Stimulated activated CD8-positive, alpha-beta memory T cell treated with anti-CD3 and anti-CD28 coated beads, Interleukin-12 subunit alpha, Interleukin-12 subunit beta, amount 100 ng/mL, for 24 hours (primary cell): ENCODE data around the gene TM4SF20.
"Not testable (repeated sequence)": the region's sequence is repeated elsewhere in the genome, so short reads cannot be mapped to it uniquely, and the experiment has no call there.

Experiments
- DNase-seq: peaks from one replicate; pipeline ENCODE4 v3.0.0-alpha.2; 2020; ENCODE audit errors: extremely low read depth

The TM4SF20 gene

DNA sequence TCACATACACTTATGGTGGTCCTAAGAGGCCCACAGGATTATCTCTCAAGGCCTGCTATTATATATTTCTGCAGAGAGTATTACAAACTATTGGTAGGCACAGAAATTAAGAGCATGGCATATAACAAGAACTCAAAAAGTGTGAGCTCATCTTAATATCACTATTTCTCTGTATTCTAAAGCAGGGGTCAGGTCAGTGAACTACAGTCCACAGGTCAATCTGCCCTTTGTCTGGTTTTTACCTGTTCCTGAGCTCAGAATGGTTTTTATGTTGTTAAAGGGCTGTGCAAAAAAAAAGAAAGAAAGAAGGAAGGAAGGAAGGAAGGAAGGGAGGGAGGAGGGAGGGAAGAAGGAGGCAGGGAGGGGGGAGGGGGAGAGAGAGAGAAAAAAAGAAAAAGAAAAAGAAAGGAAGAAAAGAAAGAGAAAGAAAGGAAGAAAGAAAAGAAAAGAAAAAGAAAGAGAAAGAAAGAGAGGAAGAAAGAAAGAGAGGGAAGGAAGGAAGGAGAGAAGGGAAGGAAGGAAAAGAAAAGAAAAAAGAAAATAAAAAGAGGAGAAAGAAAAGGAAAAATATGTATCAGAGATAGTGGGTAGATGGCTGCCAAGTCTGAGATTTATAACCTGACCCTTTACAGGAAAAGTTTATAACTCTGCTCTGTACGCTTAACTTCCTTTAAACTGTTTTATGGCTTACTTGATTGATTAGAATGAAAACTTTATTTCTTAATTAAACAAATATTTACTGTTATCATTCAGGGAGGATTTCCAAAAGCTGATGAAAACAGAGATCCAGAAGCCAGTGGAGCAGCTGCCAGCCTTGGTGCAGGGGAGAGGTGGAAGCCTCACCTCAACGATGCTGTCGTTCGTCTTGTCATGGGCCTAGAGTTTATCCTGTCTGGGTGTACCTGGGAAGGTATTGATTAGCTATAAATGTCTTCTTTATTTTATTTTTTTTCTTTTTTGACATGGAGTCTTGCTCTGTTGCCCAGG is 19.9 kb upstream of the TM4SF20 start:
- no peak for DNase-seq

DNA sequence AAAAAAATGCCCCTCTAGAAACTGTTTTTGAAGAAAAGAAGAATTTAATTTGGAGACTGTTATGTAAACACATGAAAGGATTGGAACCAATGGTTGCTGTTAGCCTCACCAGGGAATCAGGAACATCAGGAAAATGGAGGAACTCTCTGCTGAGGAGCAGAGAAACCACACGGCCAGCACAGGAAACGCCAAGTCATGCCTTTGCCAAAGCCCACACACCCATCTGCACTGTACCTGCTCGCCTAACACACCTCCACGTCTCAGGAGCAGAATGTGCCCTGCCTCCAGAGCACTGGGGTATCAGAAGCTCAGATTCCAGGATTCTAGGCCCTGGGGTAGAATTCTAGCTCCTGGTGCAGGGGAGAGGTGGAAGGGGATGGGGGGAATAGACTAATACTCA is 18.5 kb upstream of the TM4SF20 start:
- no peak for DNase-seq

DNA sequence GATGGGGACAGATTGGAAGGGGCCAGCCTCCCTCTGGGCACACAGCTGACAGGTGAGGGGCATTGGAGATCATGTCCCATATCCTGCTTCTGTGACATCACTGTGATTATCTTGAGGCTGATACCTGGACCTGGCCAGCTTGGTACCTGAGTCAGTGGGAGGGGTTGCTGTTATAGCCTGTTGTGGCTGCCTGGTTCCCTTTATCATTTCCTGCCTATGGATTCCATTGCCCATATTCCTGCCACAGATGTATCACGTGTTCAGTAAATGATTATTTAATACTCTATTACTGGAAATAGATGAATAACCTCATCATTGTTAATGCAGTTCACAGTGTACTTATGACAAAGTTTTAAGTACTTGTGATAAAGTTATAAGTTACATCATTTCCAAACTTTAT is 16.4 kb upstream of the TM4SF20 start:
- DNase-seq: no peak

DNA sequence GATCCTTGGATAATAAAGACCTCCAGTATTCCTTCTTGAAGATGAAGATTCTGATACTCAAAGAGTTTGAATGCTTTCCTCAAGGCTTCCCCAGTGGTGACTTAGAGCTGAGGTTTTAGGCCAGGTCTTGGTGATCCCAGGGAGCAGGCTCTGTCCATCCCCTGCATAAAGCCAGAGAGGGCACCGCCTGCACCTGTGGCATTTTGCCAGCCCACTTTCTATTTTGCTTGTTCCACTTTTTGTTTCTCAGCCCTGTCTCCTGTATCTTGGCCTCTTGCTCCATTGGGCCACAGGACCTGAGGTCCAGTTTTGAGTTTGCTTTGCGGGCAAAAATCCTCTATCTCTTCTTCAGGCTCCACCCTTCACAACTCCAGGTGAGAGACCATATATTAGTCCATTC is 15.3 kb upstream of the TM4SF20 start:
- no peak for DNase-seq

DNA sequence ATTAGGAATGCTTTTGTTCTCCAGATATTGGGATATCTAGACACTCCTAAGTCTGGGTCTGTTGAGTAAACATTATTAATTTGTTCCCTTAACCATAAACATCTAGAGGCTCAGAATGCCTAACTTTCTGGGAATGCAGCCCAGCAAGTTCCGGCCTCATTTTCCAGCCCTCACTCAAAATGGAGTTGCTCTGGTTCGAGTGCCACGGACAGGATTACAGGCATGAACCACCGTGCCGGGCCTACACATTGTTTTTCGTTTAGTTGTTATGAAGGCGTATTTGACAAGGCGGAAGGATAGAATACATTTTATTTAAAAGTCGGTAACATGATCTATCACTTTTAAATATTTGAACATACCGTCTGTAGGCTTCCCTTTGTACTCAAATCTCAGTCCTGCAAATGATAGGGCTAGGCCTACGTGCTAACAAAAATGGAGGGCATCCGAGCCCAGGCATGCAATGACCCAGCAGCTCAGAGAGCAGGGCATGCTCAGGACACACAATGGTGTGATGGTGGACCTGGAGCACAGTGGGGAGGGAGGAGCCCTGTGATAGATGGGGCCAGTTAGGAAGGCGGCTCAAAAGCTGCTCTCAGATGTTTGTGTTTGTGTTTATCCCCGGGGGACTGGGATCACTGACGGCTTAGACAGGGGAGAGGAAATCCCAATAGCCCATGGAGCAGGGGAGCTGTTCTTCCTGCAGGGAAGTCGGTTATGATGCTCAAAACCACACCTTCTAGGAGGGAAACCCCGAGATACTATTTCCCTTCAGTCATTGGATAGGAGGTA is 11.6 kb upstream of the TM4SF20 start:
- no peak for DNase-seq

DNA sequence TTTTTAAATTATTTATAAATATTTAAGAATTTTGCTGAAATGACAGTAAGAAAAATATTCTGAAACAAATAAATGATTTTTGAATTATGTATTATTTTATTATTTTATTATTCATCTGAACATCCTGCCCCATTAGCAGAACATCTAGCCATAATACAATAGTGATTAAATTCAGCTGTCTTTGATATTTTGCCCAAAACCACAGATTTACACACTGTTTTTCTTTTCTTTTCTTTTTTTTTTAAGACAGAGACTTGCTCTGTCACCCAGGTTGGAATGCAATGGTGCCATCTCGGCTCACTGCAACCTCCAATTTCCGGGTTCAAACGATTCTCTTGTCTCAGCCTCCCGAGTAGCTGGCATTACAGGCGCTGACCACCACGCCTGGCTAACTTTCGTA is 10.6 kb upstream of the TM4SF20 start:
- DNase-seq: no peak

DNA sequence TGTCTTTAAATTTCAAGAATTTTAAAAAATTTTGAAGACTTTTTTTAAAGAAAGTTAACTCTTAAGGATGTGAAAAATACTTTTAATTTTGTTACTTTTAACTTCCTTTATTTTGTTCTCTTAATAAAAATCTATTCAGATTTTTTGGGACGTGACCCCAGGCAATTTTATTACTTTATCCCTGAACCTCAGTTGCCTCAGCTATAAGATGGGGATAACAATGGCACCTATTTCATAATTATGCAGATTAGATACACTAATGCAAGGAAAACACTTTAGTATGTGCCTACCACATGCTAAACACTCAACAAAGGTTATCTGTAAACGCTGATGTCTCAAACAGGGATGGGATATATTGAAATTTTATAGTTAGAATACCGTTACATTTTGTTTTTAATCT is 10.1 kb upstream of the TM4SF20 start:
- no peak for DNase-seq

DNA sequence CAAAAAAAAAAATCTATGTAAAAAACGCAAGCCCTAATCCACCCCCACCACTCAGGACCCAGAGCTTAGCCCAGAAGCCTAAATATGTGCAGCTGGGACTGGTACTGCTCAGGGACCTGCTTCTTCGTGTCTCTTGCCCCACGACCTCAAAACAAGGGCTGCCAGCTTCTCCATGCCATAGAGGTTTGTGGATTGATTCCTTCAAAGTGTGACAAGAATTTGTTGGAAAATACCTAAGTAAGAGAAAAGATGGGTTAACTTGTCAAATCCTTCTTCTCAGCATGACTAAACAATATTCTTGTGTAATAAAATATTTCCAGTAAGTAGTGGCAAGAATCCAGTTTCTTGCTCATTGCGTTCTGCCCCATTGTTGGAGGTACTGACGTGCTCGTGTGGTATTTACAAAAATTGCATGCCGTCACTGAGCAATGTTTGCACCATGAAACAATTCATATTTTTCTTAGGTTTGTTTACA is 9.5 kb upstream of the TM4SF20 start:
- no peak for DNase-seq

DNA sequence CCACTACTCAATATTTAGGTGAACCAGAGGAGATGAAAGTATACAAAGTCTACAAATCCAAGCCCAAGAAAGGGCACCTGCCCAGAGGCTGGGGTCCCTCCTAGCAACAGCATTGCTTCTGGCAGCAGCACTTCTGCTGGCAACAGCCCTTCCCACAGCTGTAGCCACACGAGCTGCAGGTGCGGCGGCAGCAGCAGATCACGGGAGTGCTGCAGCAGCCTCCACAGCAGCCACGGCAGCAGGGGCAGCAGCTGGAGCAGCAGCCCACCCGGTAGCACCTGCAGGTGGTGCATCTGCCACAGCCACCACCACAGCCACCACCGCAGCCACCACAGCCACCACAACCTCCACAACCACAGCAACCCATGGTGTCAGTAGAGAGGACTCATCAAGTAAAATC is 8.5 kb upstream of the TM4SF20 start, which contains the start of gene SCYGR1:
Gene SCYGR1 (minus strand): TSS at position 367 of the 400 bp plus-strand sequence. CDS start 0 bp downstream, at position 367.
- not testable (repeated sequence) for DNase-seq

DNA sequence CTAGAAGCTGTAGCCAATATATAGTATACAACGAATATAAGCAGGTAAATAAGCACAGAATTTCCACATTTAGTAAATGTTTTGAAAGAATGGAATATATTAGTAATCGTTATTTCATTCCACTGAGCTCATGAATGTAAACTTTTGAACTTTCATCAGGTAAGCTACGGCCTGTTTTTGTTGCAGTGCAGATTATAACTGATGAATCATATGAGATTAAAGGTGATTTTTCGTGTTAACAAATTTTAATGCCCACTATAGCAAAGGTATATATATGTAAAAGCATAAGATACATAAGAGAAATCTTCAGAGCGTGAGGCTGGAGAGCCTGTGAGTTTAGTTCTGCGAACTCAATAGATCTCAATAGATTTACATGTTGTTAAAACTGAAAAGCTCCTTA is 7.5 kb upstream of the TM4SF20 start:
- no peak for DNase-seq

DNA sequence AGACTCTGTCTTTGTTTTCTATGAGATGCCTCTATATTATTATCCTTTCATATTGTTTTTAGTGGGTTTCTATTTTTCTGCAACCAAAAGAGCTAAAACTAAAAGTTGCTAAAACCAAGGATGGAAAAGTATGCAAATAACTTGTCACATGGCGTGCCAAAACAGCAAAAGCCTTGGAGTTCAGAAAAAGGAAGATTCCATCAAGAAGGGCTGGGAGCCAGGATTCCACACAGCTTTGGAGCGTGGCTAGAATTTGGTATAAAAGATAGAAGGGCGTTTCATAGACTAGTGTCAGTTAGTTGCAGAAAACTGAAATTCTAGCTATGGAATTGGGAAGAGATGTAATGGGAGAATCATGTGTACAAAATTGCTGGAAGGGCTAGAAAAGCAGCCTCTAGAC is 4.6 kb upstream of the TM4SF20 start:
- no peak for DNase-seq

DNA sequence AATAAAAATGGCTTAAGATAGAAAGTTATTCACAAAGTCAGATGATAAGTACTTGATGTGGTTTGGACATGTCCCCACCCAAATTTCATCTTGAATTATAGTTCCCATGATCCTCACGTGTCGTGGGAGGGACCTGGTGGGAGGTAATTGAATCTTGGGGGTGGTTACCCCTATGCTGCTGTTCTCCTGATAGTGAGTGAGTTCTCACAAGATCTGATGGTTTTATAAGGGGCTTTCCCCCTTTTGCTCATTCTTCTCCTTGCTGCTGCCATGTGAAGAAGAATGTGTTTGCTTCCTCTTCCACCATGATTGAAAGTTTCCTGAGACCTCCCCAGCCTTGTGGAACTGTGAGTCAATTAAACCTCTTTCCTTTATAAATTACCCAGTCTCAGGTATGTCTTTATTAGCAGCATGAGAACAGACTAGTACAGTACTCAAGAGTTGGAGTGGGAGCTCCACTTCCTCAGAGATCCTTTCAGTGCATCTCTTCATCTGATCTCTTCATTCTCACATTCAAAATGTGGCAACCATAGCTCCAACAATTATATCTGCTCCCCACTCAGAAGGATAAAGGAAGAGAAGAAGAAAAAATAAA is 3.2 kb upstream of the TM4SF20 start:
- not testable (repeated sequence) for DNase-seq

DNA sequence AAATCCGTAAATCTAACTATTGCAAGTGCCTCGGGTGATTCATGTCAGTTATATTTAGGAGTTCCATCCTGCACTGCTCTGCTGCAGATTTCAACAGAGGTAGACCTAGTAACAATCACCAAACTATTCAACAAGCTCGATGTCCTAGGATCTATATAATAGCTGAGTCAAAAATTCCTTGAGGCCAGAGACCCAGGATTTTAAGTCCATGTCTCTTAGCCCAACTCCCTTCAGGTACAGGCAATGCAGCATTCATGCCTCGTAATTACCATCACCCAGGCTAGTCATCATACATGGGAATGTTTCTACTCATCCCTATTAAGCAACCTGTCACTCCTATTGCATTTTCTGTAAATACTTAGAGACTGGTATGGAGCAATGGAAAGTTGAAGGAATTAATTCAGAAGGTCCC is 729 bp downstream of the TM4SF20 start:
- DNase-seq: no peak

DNA sequence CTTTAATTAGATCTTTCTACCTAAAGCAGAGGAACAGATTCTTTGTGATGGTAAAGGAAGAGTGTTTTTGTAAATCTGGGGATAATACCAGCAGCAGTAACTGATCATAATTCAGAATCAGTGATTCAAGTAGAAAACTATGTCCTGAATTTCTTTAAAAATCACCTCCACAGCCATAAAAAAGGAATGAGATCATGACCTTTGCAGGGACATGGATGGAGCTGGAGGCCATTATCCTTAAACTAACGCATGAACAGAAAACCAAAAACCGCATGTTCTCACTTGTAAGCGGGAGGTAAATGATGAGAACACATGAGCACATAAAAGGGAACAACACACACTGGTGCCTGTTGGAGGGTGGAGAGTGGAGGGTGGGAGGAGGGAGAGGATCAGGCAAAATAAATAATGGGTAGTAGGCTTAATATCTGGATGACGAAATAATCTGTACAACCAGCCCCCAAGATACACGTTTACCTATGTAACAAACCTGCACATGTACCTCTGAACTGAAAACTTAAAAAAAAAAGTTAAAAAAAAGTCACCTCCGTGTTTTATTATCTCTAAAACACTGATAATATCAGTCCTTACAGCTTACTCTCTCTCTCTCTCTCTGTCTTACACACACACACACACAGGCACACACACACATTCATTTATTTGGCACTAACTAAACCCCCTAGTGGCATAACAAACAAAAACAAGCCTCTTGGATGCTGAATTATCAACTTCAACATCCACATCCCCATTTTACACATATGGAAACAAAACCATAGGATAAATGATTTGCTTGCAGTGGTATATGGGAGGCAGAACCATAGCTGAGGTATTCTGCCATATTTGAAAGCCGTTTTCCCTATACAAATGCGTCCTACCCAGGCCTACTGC is 1.4 kb downstream of the TM4SF20 start:
- no peak for DNase-seq

DNA sequence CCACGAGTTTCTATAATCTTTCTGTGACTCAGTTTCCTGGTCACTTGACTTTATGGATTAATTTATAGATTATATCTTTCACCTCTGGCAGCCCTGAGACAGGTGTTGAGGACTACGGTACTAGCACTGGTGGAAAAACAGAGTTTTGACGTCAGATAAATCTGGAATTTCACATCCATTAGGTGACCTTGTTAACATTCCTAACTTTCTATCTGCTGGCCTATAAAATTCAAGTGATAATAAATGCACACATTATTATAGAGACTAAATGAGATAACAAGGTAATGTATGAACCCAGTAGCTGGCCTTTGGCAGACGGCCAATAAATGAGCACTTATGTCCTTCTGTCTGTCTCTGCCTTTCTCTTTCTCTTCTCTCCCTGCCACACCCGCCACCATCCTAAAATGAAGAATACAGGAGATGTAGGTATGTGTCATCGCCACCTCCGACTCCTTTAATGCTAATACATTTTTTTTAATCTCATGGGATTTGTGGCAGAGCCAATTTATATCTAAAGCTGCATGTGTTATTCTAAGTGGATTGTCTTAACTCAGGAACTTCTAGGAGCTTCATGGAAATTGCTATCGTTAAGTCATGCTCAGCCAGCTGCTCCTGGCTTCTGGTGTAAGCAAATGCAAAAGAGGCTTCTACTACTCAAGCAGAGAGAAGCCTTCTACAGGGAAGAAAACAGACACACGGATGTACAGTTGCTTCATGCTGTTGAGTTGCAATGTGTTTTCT is 2.3 kb downstream of the TM4SF20 start:
- DNase-seq: no peak

DNA sequence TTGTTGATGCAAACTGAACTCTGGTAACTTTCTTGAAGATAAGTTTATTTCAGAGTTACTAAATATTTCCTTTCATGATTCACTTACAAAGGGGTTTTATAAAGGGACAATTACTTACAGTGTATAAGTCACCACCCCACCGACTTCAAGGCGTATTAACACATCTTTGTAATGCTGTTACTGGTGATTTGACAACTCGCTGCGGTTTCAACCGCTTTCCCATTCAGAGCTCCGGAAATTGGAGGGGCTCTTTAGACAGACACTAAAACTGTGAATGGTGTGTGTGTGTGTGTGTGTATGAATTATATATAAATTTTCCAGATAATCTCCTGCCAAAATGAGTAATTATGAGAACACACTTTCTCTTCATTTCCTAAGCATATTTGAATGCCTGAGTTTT is 4.9 kb downstream of the TM4SF20 start:
- no peak for DNase-seq

DNA sequence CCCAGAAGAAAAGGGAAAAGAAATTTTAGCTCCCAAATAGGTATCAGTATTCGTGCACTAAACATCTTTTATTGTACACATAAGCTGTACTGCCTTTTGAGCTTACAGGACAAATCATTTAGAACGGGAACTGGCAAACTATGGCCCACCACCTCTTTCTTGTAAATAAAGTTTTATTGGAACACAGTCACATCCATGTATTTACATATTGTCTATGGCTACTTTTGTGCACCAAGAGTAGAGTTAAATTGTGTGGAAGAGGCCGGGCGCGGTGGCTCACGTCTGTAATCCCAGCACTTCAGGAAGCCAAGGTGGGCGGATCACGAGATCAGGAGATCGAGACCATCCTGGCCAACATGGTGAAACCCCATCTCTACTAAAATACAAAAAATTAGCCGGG is 5.7 kb downstream of the TM4SF20 start:
- DNase-seq: no peak

DNA sequence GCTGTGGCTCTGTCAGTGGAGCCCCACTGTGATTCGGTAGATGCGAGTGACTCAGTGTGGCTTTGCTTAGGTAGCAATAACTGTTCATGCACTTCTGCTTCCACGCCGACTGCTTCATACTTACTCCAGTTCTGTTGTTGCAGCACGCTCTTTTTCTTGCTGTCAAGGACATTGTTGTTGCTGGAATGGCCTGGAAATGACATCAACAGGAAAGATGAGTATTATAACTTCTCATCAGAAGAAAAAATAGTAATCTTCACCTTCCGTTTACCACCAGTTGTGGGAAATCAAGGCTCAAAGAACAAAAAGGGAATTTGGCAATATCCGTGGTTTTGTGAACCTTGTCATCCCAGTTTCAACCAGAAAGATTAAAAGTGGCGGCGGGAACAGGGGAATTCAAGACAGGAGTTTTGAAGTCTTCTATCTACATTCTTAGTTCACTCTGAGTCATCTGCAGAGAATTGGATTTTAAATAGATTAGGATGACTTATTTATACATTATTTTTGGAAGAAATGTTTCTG is 8.3 kb downstream of the TM4SF20 start:
- DNase-seq: no peak

DNA sequence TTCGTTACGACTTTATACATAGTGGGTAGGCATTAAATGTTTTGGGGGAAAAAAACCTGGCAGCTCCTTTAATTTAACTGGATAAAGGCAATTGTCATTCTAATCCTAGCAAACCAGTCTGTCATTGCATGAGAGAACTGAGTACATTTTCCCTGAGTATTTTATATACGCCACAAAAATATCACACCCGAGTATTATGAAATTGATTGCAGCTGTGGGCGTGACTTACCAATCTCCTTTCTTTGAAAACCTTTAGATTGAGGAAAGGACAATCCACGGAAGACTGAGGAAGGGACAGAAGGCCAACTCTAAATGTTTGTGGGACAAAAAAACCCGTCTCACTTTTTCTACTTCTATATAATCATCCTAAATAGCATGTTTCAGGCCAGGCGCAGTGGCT is 9.0 kb downstream of the TM4SF20 start:
- no peak for DNase-seq

DNA sequence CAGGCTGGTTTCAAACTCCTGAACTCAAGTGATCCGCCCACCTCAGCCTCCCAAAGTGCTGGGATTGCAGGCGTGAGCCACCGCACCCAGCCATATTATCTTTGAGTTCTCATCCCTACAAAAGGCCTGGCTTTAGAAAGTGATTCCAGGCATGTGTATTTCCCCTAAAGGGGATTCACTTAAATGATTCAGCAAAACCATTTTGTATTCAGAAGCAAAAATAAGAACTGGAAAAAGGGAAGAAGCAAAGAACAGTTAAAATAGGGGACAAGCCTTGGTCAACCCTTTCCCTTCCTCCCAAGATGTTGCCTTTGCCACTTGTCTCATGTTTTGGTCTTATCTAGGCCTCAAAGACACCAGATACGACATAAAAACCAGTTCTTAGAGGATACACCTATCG is 10.5 kb downstream of the TM4SF20 start:
- DNase-seq: no peak
